Adrenal gland (tissue), 5 donors: Measurements from ENCODE around the gene C1R.

ENCODE experiments used
- CTCF ChIP-seq, 6 experiments: fragments of 450-650 bp in 4 of 6; fragments of 200-600 bp in 2 of 6; sonication (generic) in 1 of 6; IDR thresholded peaks; 1 replicate in 5 of 6; 2 replicates in 1 of 6; pipeline versions ENCODE4 v1.5.1 to v1.8.0; 2016 to 2021; ENCODE audit warnings: antibody characterized with exemption in 6 of 6, mild to moderate bottlenecking in 2 of 6, moderate library complexity in 1 of 6
- POLR2A ChIP-seq, 2 donors: fragments of 450-650 bp; IDR thresholded peaks; one replicate each; pipeline ENCODE4 v1.6.1; 2017; ENCODE audit warnings: antibody characterized with exemption in 2 of 2, mild to moderate bottlenecking in 2 of 2, moderate library complexity in 1 of 2
- donor health status: DM: no; HTN: no; CAD: no.

DNA sequence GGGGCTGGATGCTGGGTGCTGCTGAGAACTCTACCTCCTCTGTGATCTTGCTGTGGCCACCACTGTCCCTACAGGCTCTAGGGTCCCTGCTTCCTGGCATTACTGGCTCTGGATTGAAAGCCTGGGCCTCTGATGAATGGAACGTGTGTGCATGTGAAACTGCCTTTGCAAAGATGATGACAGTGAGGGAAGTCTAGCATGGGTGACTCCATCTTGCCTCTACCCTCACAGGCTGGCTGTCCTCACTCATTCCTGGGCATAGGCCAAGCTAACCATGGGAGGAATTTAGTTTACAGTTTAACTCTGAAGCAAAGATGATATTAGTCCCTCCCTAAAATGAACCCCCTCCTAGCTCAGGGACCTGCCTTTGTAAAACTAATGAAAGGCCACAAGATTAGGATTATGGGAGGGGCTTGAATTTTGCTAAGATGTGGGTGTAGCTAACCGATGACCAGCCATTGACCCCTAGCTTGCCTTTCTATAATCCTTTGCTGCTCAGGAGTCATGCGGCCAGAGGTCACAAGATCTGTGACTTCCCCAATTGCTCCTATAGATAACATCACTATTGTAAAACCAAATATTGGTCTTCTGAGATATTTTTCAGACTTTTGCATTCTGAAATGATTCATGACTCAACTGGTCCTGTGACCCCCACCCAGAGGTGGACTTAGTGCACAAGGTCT, 33.9 kb downstream of the C1R start:
- TF ChIP-seq CTCF (IDR thresholded peaks at IDR 0.05) (no peak), POLR2A (IDR thresholded peaks at IDR 0.05) (no peak)
